Cardiac septum (tissue), 1 donor: ENCODE data around the gene CD99. TPM values are rescaled to one million over a fixed set of nuclear protein-coding genes. Genes with fewer than 3 reads are reported as not detected.

Experiments used
- DNase-seq: peaks from one replicate; pipeline ENCODE4 v3.0.0-alpha.2; 2020; ENCODE audit warnings: low spot score
- intact Hi-C: fragments of 100-400 bp; cut with DNase I; formaldehyde crosslinking; loops from one replicate; pipeline ENCODE4 v1.14.0; 2022
- total RNA-seq: library from RNA; stranded (reverse); fragmentation: NEBNext Ultra II Directional; extraction: Animal tissue kit (Norgen Biotek cat#: 25700); gene quantifications from one replicate; pipeline ENCODE4 v1.2.1, GENCODE V29; 2021
- donor health status: DM: no; HTN: no; CAD: no.

Gene CD99
- total RNA-seq, 1 donor from 2014 or later = 327 TPM

- no peak for DNase-seq
- intact Hi-C loops = no loop called here
These were observed 97.9 kb downstream of the CD99 start for GRCh38 chrX:2788980-2789379.

GRCh38 chrX:2789569-2789968, 98.5 kb downstream of the CD99 start:
- intact Hi-C loops = no loop called here
- DNase-seq = no peak

Other genes with a start within 250 kb of the CD99 start
- gene DHRSX, start 190.3 kb upstream of the CD99 start, total RNA-seq = 24.9 TPM
- 45.1 TPM for gene ZBED1, start 190.3 kb upstream of the CD99 start, total RNA-seq
- 2.6 TPM for gene XG, start 60.7 kb downstream of the CD99 start, total RNA-seq
- 1.3 TPM for gene GYG2, start 137.6 kb downstream of the CD99 start, total RNA-seq
- 15.7 TPM for gene ARSD, start 238.0 kb downstream of the CD99 start, total RNA-seq